GM18502 (cell line): ENCODE results near the gene MPHOSPH9.
A peak's percentile ranks its signal among the peaks of the same experiment; 100 is the strongest.

ENCODE experiments used
- ATAC-seq: cut with Tn5 transposase; IDR thresholded peaks from one replicate; pipeline ENCODE4 v1.9.1; 2021; ENCODE audit warnings: mild to moderate bottlenecking; ENCODE audit not compliant: unreplicated experiment, poor library complexity

MPHOSPH9 gene

GRCh38 chr12:123132951-123133619 is 99.9 kb downstream of the MPHOSPH9 start:
- no peak for ATAC-seq

- ATAC-seq, result no peak
Measured at GRCh38 chr12:123131879-123132402, 101.0 kb downstream of the MPHOSPH9 start.

GRCh38 chr12:123131291-123131832 is 101.6 kb downstream of the MPHOSPH9 start:
- no peak for ATAC-seq

- no peak for ATAC-seq
Measured at GRCh38 chr12:123129621-123130020, 103.3 kb downstream of the MPHOSPH9 start.

- ATAC-seq, result no peak
Measured at GRCh38 chr12:123127182-123127495, 105.8 kb downstream of the MPHOSPH9 start.

GRCh38 chr12:123126294-123127181 is 106.4 kb downstream of the MPHOSPH9 start:
- ATAC-seq, result no peak

GRCh38 chr12:123122626-123123025 is 110.3 kb downstream of the MPHOSPH9 start:
- no peak for ATAC-seq

- no peak for ATAC-seq
Measured at GRCh38 chr12:123121670-123122069, 111.3 kb downstream of the MPHOSPH9 start.

GRCh38 chr12:123120452-123121166 is 112.3 kb downstream of the MPHOSPH9 start:
- peak; percentile 37 for ATAC-seq

GRCh38 chr12:123119808-123120207 is 113.1 kb downstream of the MPHOSPH9 start:
- ATAC-seq, result peak; percentile 85

GRCh38 chr12:123118497-123118896 is 114.4 kb downstream of the MPHOSPH9 start:
- no peak for ATAC-seq

GRCh38 chr12:123115409-123116121 is 117.4 kb downstream of the MPHOSPH9 start:
- peak; percentile 42 for ATAC-seq

GRCh38 chr12:123114304-123115083 is 118.4 kb downstream of the MPHOSPH9 start:
- no peak for ATAC-seq

GRCh38 chr12:123113026-123113425 is 119.9 kb downstream of the MPHOSPH9 start:
- no peak for ATAC-seq

GRCh38 chr12:123111498-123112165 is 121.3 kb downstream of the MPHOSPH9 start:
- ATAC-seq, result no peak

GRCh38 chr12:123109319-123109772 is 123.6 kb downstream of the MPHOSPH9 start:
- ATAC-seq, result no peak

- no peak for ATAC-seq
Measured at GRCh38 chr12:123108682-123109066, 124.3 kb downstream of the MPHOSPH9 start.

GRCh38 chr12:123107926-123108681 is 124.8 kb downstream of the MPHOSPH9 start:
- ATAC-seq, result no peak
